Omental fat pad (tissue), 4 donors: ENCODE measurements around the gene SORCS1. TPM values are rescaled to one million over a fixed set of nuclear protein-coding genes. Genes with fewer than 3 reads are reported as not detected.

ENCODE experiments used
- ATAC-seq: fragments of 150-250 bp; one replicate; pipeline ENCODE4 v1.9.1; 2016; ENCODE audit warnings: mild to moderate bottlenecking, moderate library complexity; ENCODE audit not compliant: low FRiP score
- DNase-seq: peaks from one replicate; pipeline ENCODE4 v3.0.0-alpha.2; 2019; ENCODE audit warnings: low spot score
- total RNA-seq, 4 donors: library from RNA; depleted of rRNA; stranded (reverse); fragments of >200 nt; gene quantifications; one replicate each; pipeline ENCODE4 v1.1.0, GENCODE V29; 2016
- TF ChIP-seq, protein P1 (sequence below), 3 donors: fragments of 450-650 bp; IDR thresholded peaks; one replicate each; pipeline ENCODE4 v1.5.1; 2016 to 2017; ENCODE audit warnings: antibody characterized with exemption in 3 of 3, mild to moderate bottlenecking in 3 of 3, moderate library complexity in 2 of 3

SORCS1 gene
- total RNA-seq, 4 donors from 2014 or later = 0.09 to 1.3 (median 0.37) TPM

GRCh38 chr10:107164992-107165391, 486 bp upstream of the SORCS1 start:
- ATAC-seq (no peak), DNase-seq (no peak)
- TF ChIP-seq, protein P1, sequence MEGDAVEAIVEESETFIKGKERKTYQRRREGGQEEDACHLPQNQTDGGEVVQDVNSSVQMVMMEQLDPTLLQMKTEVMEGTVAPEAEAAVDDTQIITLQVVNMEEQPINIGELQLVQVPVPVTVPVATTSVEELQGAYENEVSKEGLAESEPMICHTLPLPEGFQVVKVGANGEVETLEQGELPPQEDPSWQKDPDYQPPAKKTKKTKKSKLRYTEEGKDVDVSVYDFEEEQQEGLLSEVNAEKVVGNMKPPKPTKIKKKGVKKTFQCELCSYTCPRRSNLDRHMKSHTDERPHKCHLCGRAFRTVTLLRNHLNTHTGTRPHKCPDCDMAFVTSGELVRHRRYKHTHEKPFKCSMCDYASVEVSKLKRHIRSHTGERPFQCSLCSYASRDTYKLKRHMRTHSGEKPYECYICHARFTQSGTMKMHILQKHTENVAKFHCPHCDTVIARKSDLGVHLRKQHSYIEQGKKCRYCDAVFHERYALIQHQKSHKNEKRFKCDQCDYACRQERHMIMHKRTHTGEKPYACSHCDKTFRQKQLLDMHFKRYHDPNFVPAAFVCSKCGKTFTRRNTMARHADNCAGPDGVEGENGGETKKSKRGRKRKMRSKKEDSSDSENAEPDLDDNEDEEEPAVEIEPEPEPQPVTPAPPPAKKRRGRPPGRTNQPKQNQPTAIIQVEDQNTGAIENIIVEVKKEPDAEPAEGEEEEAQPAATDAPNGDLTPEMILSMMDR (IDR thresholded peaks at IDR 0.05) = no peak

- no peak for DNase-seq
- ATAC-seq = no peak
- TF ChIP-seq, protein P1 (IDR thresholded peaks at IDR 0.05) = no peak
Observed at GRCh38 chr10:107163076-107163855, 1.2 kb downstream of the SORCS1 start.

DNA sequence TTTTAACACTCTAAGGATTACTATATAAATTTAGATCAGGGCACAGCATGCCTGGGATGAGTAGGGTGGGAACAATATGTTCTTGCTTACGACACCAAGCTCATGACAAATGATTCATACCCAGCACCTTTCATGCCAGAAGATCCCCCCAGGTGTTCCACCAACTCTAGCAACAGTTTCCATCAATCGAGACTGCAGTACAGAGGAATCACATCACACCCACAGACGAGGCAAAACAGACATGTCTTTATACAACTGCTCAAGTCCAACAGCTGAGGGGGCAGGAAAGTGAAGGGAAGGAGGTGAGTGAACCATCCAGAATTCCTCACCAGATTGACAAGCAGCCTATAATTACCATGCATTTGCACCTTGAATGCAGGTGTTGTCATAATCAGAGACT, 3.6 kb downstream of the SORCS1 start:
- no peak for ATAC-seq
- no peak for DNase-seq
- TF ChIP-seq, protein P1 (IDR thresholded peaks at IDR 0.05) = no peak

DNA sequence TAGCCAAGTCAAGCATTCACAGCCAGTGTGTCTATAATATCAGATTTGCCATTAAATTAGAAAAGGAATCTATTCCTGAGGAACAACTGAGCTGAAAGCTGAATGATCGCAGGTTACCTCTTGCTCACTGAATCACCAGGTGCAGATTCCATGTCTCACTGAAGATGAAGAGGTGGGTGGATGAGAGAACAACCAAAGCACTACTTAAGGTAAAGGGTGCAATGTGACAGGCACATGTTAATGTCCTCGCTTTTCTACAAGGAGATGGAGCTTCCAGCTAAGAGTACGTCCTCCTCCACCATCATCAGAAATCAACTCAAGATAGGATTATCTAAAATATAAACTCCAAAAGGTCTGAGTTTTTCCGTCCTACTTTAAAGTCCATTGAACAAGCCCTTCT, 4.6 kb downstream of the SORCS1 start:
- no peak for ATAC-seq
- TF ChIP-seq, protein P1 (IDR thresholded peaks at IDR 0.05) = no peak

GRCh38 chr10:107157071-107157470, 7.4 kb downstream of the SORCS1 start:
- ATAC-seq (no peak), DNase-seq (no peak)
- TF ChIP-seq, protein P1 (IDR thresholded peaks at IDR 0.05) = no peak

More for the DNA sequence above, 4.6 kb downstream of the SORCS1 start:
- DNase-seq = no peak

- TF ChIP-seq, protein P1 (IDR thresholded peaks at IDR 0.05) = no peak
- no peak for DNase-seq
- ATAC-seq = no peak
Observed at GRCh38 chr10:107152087-107152486, 12.4 kb downstream of the SORCS1 start.

GRCh38 chr10:107148906-107149305, 15.6 kb downstream of the SORCS1 start:
- TF ChIP-seq, protein P1 (IDR thresholded peaks at IDR 0.05) = no peak
- DNase-seq = no peak
- ATAC-seq = no peak
